GM12878 (cell line): ENCODE results near the gene CHD5. TPM values are rescaled to one million over a fixed set of nuclear protein-coding genes. Genes with fewer than 3 reads are reported as not detected.

Experiments
- ATAC-seq: fragments of 200-7000 bp; cut with Tn5 transposase; 3 replicates; pipeline ENCODE4 v1.9.1; 2020; ENCODE audit warnings: mild to moderate bottlenecking, moderate library complexity
- BruUV-seq: library from RNA; stranded (reverse); fragments of 400-500 nt; replicated peaks from 2 replicates; lab custom pipeline; 2021; lab: Mats Ljungman, UMichigan
- CTCF ChIA-PET: fragments of 300-600 bp; sonication (Branson Sonifier 250); formaldehyde crosslinking; extraction: SDS; loops from one replicate; lab custom pipeline; 2021; ENCODE audit warnings: inconsistent platforms; lab: Yijun Ruan, JAX
- POLR2A ChIA-PET: fragments of 350-600 bp; formaldehyde crosslinking; extraction: SDS; loops from one replicate; lab custom pipeline; 2021; ENCODE audit warnings: inconsistent platforms; lab: Charles Lee
- RAD21 ChIA-PET: fragments of 300-600 bp; sonication (Branson Sonifier 250); formaldehyde crosslinking; loops from one replicate; lab custom pipeline; 2023; ENCODE audit warnings: antibody characterized with exemption; ENCODE audit not compliant: unreplicated experiment; lab: Charles Lee
- SMC1A ChIA-PET: fragments of 300-600 bp; sonication (Branson Sonifier 250); formaldehyde crosslinking; loops from one replicate; lab custom pipeline; 2023; ENCODE audit not compliant: unreplicated experiment, uncharacterized antibody; lab: Charles Lee
- DNase-seq: peaks from one replicate; pipeline ENCODE4 v3.0.0-alpha.2; 2011; ENCODE audit warnings: low read depth, low spot score
- FAIRE-seq: peaks from 3 replicates; lab custom pipeline; 2011; peaks lifted over from hg19 to GRCh38; lab: Jason Lieb, UNC
- H2AFZ ChIP-seq: 2 replicates; pipeline ENCODE4 v1.6.0; 2011; ENCODE audit warnings: low read depth, low read length, control low read depth; ENCODE audit not compliant: control insufficient read depth
- H3K27ac ChIP-seq: 2 replicates; pipeline ENCODE4 v1.5.1; 2011; ENCODE audit warnings: control low read depth; ENCODE audit not compliant: control insufficient read depth, insufficient read depth
- H3K27me3 ChIP-seq, 2 experiments: replicated peaks in 1 of 2; 2 replicates each; pipeline versions ENCODE4 v1.6.0 to v1.6.1; 2011; ENCODE audit warnings: low read length in 1 of 2; ENCODE audit not compliant: control insufficient read depth in 2 of 2, insufficient read depth in 2 of 2
- H3K36me3 ChIP-seq, 2 experiments: 2 replicates each; pipeline ENCODE4 v1.5.1; 2011; ENCODE audit warnings: low read length in 1 of 2; ENCODE audit not compliant: control insufficient read depth in 2 of 2, insufficient read depth in 2 of 2
- H3K4me1 ChIP-seq: 2 replicates; pipeline ENCODE4 v1.6.1; 2011; ENCODE audit warnings: mild to moderate bottlenecking, low read length, moderate library complexity, mixed read lengths; ENCODE audit not compliant: control insufficient read depth, insufficient read depth
- H3K4me2 ChIP-seq: 2 replicates; pipeline ENCODE4 v1.6.0; 2011; ENCODE audit warnings: control low read depth; ENCODE audit not compliant: control insufficient read depth, insufficient read depth
- H3K4me3 ChIP-seq: fragments of 200-600 bp; sonication (generic); 2 replicates; pipeline ENCODE4 v1.5.1; 2016
- H3K79me2 ChIP-seq: 2 replicates; pipeline ENCODE4 v1.6.0; 2011; ENCODE audit warnings: low read length; ENCODE audit not compliant: control insufficient read depth, insufficient read depth
- H3K9ac ChIP-seq: 2 replicates; pipeline ENCODE4 v1.8.0; 2011; ENCODE audit warnings: low read length, control low read depth, mixed read lengths; ENCODE audit not compliant: control insufficient read depth, insufficient read depth
- H3K9me3 ChIP-seq: replicated peaks from 3 replicates; pipeline ENCODE4 v1.5.1; 2011; ENCODE audit warnings: mild to moderate bottlenecking, low read length; ENCODE audit not compliant: control insufficient read depth, insufficient read depth
- H4K20me1 ChIP-seq: 2 replicates; pipeline ENCODE4 v1.6.0; 2011; ENCODE audit not compliant: control insufficient read depth, insufficient read depth
- BCLAF1 ChIP-seq: fragments of 450-650 bp; IDR thresholded peaks from 2 replicates; pipeline ENCODE4 v1.6.1; 2017; ENCODE audit warnings: antibody characterized with exemption, mild to moderate bottlenecking, moderate library complexity
- CEBPB ChIP-seq, 2 experiments: fragments of 150-350 bp in 1 of 2; IDR thresholded peaks; 2 replicates each; pipeline ENCODE4 v1.6.1; 2012 to 2014; ENCODE audit warnings: low read depth in 2 of 2, low read length in 2 of 2, borderline replicate concordance in 1 of 2, inconsistent platforms in 1 of 2
- MTA2 ChIP-seq: fragments of 450-650 bp; IDR thresholded peaks from 2 replicates; pipeline ENCODE4 v1.6.1; 2016; ENCODE audit warnings: low read depth, mild to moderate bottlenecking, moderate library complexity
- USF2 ChIP-seq: IDR thresholded peaks from 2 replicates; pipeline ENCODE4 v1.6.1; 2011; ENCODE audit warnings: low read depth, low read length, improper control_type of control experiment, borderline replicate concordance
- ZBTB11 ChIP-seq: fragments of 450-650 bp; formaldehyde crosslinking; IDR thresholded peaks from 2 replicates; pipeline ENCODE4 v1.5.0; 2022; ENCODE audit warnings: mild to moderate bottlenecking, missing genetic modification characterization
- ZNF592 ChIP-seq: fragments of 450-650 bp; IDR thresholded peaks from 2 replicates; pipeline ENCODE4 v1.6.1; 2017; ENCODE audit warnings: mild to moderate bottlenecking, moderate library complexity
- ZSCAN29 ChIP-seq: fragments of 450-650 bp; IDR thresholded peaks from 2 replicates; pipeline ENCODE4 v1.6.1; 2017; ENCODE audit warnings: mild to moderate bottlenecking, moderate library complexity
- WGBS: methylation state at CpG from one replicate; pipeline ENCODE4 v1.1.6; 2016; ENCODE audit warnings: low lambda C conversion rate; ENCODE audit not compliant: insufficient replicate concordance, insufficient coverage; ENCODE audit errors: missing lambda C conversion rate; 5-methylcytosine and 5-hydroxymethylcytosine counted together
- in situ Hi-C: fragments of 300-500 bp; cut with MboI; formaldehyde crosslinking; loops from 9 replicates; pipeline ENCODE4 v1.14.3; 2018; ENCODE audit warnings: mixed read lengths
- intact Hi-C: fragments of 100-400 bp; cut with micrococcal nuclease; formaldehyde crosslinking; loops from one replicate; pipeline ENCODE4 v1.14.2; 2022; ENCODE audit not compliant: unreplicated experiment
- polyA plus RNA-seq, 11 experiments: library from polyadenylated mRNA; depleted of rRNA in 4 of 11; unstranded in 6 of 11; stranded (reverse) in 5 of 11; fragments of >200 nt; fragmentation: Nextera tagmentation in 4 of 11; fragmentation: Illumina TruSeq in 1 of 11; extraction: Ambion mirVana in 4 of 11; extraction: Trizol in 1 of 11; gene quantifications; 1 replicate in 1 of 11; 2 replicates in 10 of 11; pipeline versions ENCODE4 v1.2.1 to v1.2.3, GENCODE V29; 2011 to 2016; ENCODE audit warnings: inconsistent platforms in 2 of 11, missing spikeins in 2 of 11, low read depth in 1 of 11
- total RNA-seq, 4 experiments: library from RNA; depleted of rRNA in 3 of 4; stranded (reverse); fragments of >200 nt in 3 of 4; fragmentation: Illumina TruSeq in 1 of 4; extraction: Trizol in 1 of 4; gene quantifications; 2 replicates each; pipeline versions ENCODE4 v1.2.1 to v1.2.3, GENCODE V29; 2013 to 2021

The CHD5 gene
- total and polyA plus RNA-seq, 10 of the 15 experiments (the other 5 are each of a cell fraction or from before 2014, with no cell fraction given), result 0.03 to 0.49 (median 0.13) TPM; not detected in 3

- no peak for TF ChIP-seq CEBPB (IDR thresholded peaks at IDR 0.05; ENCODE audit: borderline replicate concordance in 1 of 2, low read depth in 2 of 2, low read length in 2 of 2)
Measured at GRCh38 chr1:6103854-6104530, 76.1 kb downstream of the CHD5 start (continued).

GRCh38 chr1:6103111-6103853 is 76.8 kb downstream of the CHD5 start:
- SMC1A ChIA-PET, result no interaction called here
- Histone ChIP-seq H2AFZ (no peak overlapping the region), H3K4me2 (no peak overlapping the region), H3K4me1 (no peaks in the 10 kb centered on the region), H3K27me3 (no peaks in the 10 kb centered on the region), H3K9me3 (no peaks in the 10 kb centered on the region), H3K36me3 (peaks cover 0 to 8% of the 10 kb centered on the region in 2 experiments; a peak in 2 of 4 replicates), H3K79me2 (no peaks in the 10 kb centered on the region), H4K20me1 (no peaks in the 10 kb centered on the region), H3K27ac (no peak overlapping the region), H3K4me3 (no peak overlapping the region), H3K9ac (no peak overlapping the region)
- no TSS peak for BruUV-seq
- FAIRE-seq (no peak), DNase-seq (no peak), ATAC-seq (no peak)
- in situ Hi-C loops, result no loop called here
- RAD21 ChIA-PET, result no interaction called here
- POLR2A ChIA-PET, result no interaction called here
- 32% methylated on average over 22 of the region's 22 CpGs for WGBS
- intact Hi-C loops, result no loop called here
- CTCF ChIA-PET, result no interaction called here
- TF ChIP-seq ZBTB11 (CRISPR knock-in tag) (no peak), ZNF592 (no peak), ZSCAN29 (no peak), MTA2 (no peak), BCLAF1 (no peak), USF2 (no peak)
